NK-92 treated with Interleukin-12 subunit alpha and Interleukin-12 subunit beta, amount 100 ng/mL, for 24 hours (cell line): Measurements from ENCODE around the gene ZCCHC9.

Source experiments
- DNase-seq: peaks from one replicate; lab custom pipeline; 2025; lab: John Stamatoyannopoulos, UW

ZCCHC9 gene

GRCh38 chr5:81359108-81359507 lies 57.7 kb downstream of the ZCCHC9 start:
- no peak for DNase-seq

DNA sequence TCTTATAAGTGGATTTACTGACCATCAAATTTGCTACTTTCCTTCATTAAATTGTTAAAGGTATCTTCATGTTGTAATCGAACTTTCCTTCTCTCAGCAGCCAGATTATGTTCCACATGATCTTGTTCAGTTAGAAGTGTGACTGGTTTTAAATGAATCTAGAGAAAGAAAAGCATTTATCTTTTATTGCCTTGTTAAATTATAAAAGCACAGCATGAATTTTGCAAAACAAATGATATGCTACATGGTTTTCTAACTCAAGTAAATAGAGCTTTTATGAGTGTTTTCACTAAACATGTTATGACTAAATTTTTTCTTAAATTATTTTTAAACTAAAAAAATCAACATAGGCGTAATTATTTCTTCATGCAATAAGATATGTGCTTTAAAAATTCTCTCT lies 58.5 kb downstream of the ZCCHC9 start:
- DNase-seq = no peak

DNA sequence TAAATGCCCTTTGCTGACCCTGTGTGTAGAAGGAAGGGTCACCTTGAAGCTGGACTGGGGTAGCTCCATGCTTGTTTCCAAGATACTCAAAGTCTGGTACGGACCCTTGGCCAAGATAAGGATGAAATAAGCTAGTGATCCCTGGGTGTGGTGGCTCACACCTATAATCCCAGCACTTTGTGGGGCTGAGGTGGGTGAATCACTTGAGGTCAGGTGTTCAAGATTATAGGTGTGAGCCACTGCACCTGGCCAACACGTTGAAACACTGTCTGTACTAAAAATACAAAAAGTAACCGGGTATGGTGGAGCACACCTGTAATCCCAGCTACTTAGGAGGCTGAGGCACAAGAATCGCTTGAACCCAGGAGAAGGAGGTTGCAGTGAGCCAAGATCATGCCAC lies 59.3 kb downstream of the ZCCHC9 start:
- DNase-seq = no peak

- DNase-seq = no peak
Observed at GRCh38 chr5:81361600-81361999, 60.2 kb downstream of the ZCCHC9 start.
